C4-2B (cell line): ENCODE data around the gene RNF133.

Source experiments
- ZFX ChIP-seq: fragments of 450-650 bp; IDR thresholded peaks from 2 replicates; pipeline ENCODE4 v1.6.1; 2017
- TF ChIP-seq, protein P1 (sequence below): fragments of 450-650 bp; conservative IDR thresholded peaks from 2 replicates; pipeline ENCODE4 v1.5.1; 2017; ENCODE audit warnings: mild to moderate bottlenecking

DNA sequence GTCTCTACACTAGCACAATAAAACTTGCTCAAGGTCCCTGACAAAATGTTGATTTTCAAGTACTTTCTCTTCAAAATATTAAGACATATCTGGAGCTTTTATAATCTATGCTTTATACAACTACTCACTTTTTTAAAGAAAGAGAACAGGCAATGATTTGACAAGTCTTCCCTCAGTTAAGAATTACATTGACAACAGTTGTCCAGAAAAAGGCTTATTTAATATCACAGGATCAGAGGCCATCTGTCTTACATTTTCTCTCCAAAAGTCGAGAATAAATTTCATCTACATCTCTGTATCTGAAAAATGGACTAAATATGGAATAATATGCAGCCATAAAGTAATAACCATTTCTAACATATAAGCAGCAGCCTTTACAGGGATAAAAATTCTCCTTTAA, 12.0 kb upstream of the RNF133 start:
- TF ChIP-seq, protein P1, sequence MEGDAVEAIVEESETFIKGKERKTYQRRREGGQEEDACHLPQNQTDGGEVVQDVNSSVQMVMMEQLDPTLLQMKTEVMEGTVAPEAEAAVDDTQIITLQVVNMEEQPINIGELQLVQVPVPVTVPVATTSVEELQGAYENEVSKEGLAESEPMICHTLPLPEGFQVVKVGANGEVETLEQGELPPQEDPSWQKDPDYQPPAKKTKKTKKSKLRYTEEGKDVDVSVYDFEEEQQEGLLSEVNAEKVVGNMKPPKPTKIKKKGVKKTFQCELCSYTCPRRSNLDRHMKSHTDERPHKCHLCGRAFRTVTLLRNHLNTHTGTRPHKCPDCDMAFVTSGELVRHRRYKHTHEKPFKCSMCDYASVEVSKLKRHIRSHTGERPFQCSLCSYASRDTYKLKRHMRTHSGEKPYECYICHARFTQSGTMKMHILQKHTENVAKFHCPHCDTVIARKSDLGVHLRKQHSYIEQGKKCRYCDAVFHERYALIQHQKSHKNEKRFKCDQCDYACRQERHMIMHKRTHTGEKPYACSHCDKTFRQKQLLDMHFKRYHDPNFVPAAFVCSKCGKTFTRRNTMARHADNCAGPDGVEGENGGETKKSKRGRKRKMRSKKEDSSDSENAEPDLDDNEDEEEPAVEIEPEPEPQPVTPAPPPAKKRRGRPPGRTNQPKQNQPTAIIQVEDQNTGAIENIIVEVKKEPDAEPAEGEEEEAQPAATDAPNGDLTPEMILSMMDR = no peak
- TF ChIP-seq ZFX = no peak
